Activated T-cell treated with anti-CD3 and anti-CD28 coated beads for 1 hour (primary cell): ENCODE measurements around the gene HNRNPUL2.
"Not testable (repeated sequence)": the region's sequence is repeated elsewhere in the genome, so short reads cannot be mapped to it uniquely, and the experiment has no call there.

Experiments
- DNase-seq: peaks from one replicate; pipeline ENCODE4 v3.0.0-alpha.2; 2020; ENCODE audit warnings: low read depth

Gene HNRNPUL2

GRCh38 chr11:62727165-62727871 lies at the start of gene HNRNPUL2:
TSS of gene HNRNPUL2 (minus strand) at chr11:62727457. CDS start at chr11:62727156, 301 bp downstream.
- peak; percentile 96 for DNase-seq

GRCh38 chr11:62775646-62776045 lies 48.4 kb upstream of the HNRNPUL2 start:
- DNase-seq, result no peak

GRCh38 chr11:62774407-62774806 lies 47.1 kb upstream of the HNRNPUL2 start:
- no peak for DNase-seq

GRCh38 chr11:62771144-62772021 lies 44.1 kb upstream of the HNRNPUL2 start, which contains the start of gene TAF6L:
TSS of gene TAF6L (plus strand) at chr11:62771396. CDS start at chr11:62775784, 4,388 bp downstream.
- peak; percentile 84 for DNase-seq

- DNase-seq, result no peak
Measured at GRCh38 chr11:62770778-62771143, 43.5 kb upstream of the HNRNPUL2 start.

GRCh38 chr11:62760867-62761227 lies 33.6 kb upstream of the HNRNPUL2 start:
- not testable (repeated sequence) for DNase-seq

GRCh38 chr11:62757846-62758788 lies 30.9 kb upstream of the HNRNPUL2 start:
- DNase-seq, result no peak

- no peak for DNase-seq
Measured at GRCh38 chr11:62755086-62755615, 27.9 kb upstream of the HNRNPUL2 start.

- peak; percentile 96 for DNase-seq
Measured at GRCh38 chr11:62753736-62754603, 26.7 kb upstream of the HNRNPUL2 start, which contains the start of gene ZBTB3. TSS of gene ZBTB3 (minus strand) at chr11:62754160. CDS start at chr11:62753664, 496 bp downstream.

GRCh38 chr11:62752994-62753735 lies 25.9 kb upstream of the HNRNPUL2 start:
- no peak for DNase-seq

- DNase-seq, result no peak
Measured at GRCh38 chr11:62752177-62752785, 25.0 kb upstream of the HNRNPUL2 start.

- DNase-seq, result not testable (repeated sequence)
Measured at GRCh38 chr11:62749931-62750330, 22.7 kb upstream of the HNRNPUL2 start.

GRCh38 chr11:62747475-62748160 lies 20.4 kb upstream of the HNRNPUL2 start:
- DNase-seq, result no peak

GRCh38 chr11:62737196-62737595 lies 9.9 kb upstream of the HNRNPUL2 start:
- DNase-seq, result no peak

GRCh38 chr11:62732830-62733229 lies 5.6 kb upstream of the HNRNPUL2 start:
- no peak for DNase-seq

- DNase-seq, result not testable (repeated sequence)
Measured at GRCh38 chr11:62730076-62730475, 2.8 kb upstream of the HNRNPUL2 start.

- DNase-seq, result peak; percentile 77
Measured at GRCh38 chr11:62728171-62728988, 1.1 kb upstream of the HNRNPUL2 start, which contains the start of gene TTC9C. TSS of gene TTC9C (plus strand) at chr11:62728486. CDS start at chr11:62728849, 363 bp downstream.

GRCh38 chr11:62727872-62728170 lies 564 bp upstream of the HNRNPUL2 start:
- DNase-seq, result peak; percentile 63
